ENCODE data around the gene CMC4. TPM values are rescaled to one million over a fixed set of nuclear protein-coding genes. Genes with fewer than 3 reads are reported as not detected.

The CMC4 gene
- total and polyA plus RNA-seq, 2 of the 4 experiments (the other 2 are of a cell fraction): 6.4 to 8.4 TPM

DNA sequence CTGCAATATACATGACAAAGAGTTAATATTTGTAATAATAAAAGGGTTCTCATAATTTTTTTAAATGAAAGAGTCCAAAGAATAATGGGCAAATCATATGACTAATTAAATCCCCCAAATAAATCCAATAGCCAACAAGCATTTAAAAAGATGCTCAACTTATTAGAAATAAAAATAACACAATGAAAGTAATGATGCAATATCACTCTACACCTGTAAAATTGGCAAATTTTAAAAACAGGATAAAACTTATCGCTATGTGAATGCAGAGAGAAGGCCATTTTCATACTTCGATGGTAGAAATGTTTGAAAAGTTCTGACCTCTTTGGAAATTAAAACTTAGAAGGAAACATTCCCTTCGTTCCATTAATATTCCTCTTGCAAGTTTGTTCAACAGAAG is 50.3 kb downstream of the CMC4 start:
- H3K27me3 ChIP-seq (ENCODE audit: control insufficient read depth, insufficient read depth, low read length): no peaks in the 10 kb centered on the region; the same call in 1 of the 2 replicates
- ChIA-PET POLR2A (ENCODE audit: unreplicated experiment) (no interaction called here), CTCF (no interaction called here)
- no peaks in the 10 kb centered on the region for H3K9me1 ChIP-seq (ENCODE audit: insufficient read depth, low read length)
- in situ Hi-C loops (cut with MboI; ENCODE audit: low sequenced_read_pairs) (no loop called here), dilution Hi-C loops (cut with HindIII; ENCODE audit: low sequenced_read_pairs, unreplicated experiment) (no loop called here), intact Hi-C loops (cut with micrococcal nuclease) (no loop called here)
- H3K18ac ChIP-seq (ENCODE audit: low read depth, low read length): no peak overlapping the region
- H2BK15ac ChIP-seq (ENCODE audit: low read depth, low read length): no peak overlapping the region
- no peak overlapping the region for H3K14ac ChIP-seq (replicated peaks; ENCODE audit: low read depth, low read length)
- no peak overlapping the region for H3K27ac ChIP-seq (ENCODE audit: insufficient read depth, low read length)
- no peaks in the 10 kb centered on the region for H3K36me3 ChIP-seq (ENCODE audit: control insufficient read depth, insufficient read depth, low read length)
- H3K9me3 ChIP-seq (ENCODE audit: control insufficient read depth, insufficient read depth, low read length): no peaks in the 10 kb centered on the region
- H3K4me1 ChIP-seq (ENCODE audit: control insufficient read depth, insufficient read depth, low read length): no peaks in the 10 kb centered on the region
- TF ChIP-seq MXI1 (IDR thresholded peaks at IDR 0.05; ENCODE audit: borderline replicate concordance, low read depth, low read length): no peak
- TF ChIP-seq, protein P1, sequence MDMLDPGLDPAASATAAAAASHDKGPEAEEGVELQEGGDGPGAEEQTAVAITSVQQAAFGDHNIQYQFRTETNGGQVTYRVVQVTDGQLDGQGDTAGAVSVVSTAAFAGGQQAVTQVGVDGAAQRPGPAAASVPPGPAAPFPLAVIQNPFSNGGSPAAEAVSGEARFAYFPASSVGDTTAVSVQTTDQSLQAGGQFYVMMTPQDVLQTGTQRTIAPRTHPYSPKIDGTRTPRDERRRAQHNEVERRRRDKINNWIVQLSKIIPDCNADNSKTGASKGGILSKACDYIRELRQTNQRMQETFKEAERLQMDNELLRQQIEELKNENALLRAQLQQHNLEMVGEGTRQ (IDR thresholded peaks at IDR 0.05; ENCODE audit: low read depth, low read length): no peak
- no peak for TF ChIP-seq RCOR1 (IDR thresholded peaks at IDR 0.05; ENCODE audit: insufficient replicate concordance, low read length)
- TF ChIP-seq MAZ (IDR thresholded peaks at IDR 0.05; ENCODE audit: borderline replicate concordance, low read depth, low read length): no peak
- no peak for TF ChIP-seq CHD1 (IDR thresholded peaks at IDR 0.05; ENCODE audit: low read depth, low read length)
- no peak for TF ChIP-seq SMC3 (IDR thresholded peaks at IDR 0.05; ENCODE audit: low read depth, low read length)
- TF ChIP-seq BHLHE40 (IDR thresholded peaks at IDR 0.05; ENCODE audit: low read depth, low read length): no peak
- no peak for TF ChIP-seq RAD21 (IDR thresholded peaks at IDR 0.05; ENCODE audit: low read length)
- TF ChIP-seq NFE2L2 (IDR thresholded peaks at IDR 0.05; ENCODE audit: low read depth, low read length): no peak
- no peak for TF ChIP-seq CEBPB (IDR thresholded peaks at IDR 0.05; ENCODE audit: low read depth, low read length)
- TF ChIP-seq, protein P2, sequence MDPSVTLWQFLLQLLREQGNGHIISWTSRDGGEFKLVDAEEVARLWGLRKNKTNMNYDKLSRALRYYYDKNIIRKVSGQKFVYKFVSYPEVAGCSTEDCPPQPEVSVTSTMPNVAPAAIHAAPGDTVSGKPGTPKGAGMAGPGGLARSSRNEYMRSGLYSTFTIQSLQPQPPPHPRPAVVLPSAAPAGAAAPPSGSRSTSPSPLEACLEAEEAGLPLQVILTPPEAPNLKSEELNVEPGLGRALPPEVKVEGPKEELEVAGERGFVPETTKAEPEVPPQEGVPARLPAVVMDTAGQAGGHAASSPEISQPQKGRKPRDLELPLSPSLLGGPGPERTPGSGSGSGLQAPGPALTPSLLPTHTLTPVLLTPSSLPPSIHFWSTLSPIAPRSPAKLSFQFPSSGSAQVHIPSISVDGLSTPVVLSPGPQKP (IDR thresholded peaks at IDR 0.05; ENCODE audit: borderline replicate concordance, low read depth, low read length): no peak
- no peak for TF ChIP-seq FOS (IDR thresholded peaks at IDR 0.05; ENCODE audit: low read depth, low read length)
- TF ChIP-seq RFX5 (IDR thresholded peaks at IDR 0.05; ENCODE audit: low read depth, low read length): no peak
- TF ChIP-seq POLR2A (IDR thresholded peaks at IDR 0.05; ENCODE audit: low read depth, low read length): no peak
- TF ChIP-seq MAFK (IDR thresholded peaks at IDR 0.05; ENCODE audit: low read depth, low read length): no peak
- TF ChIP-seq, protein P3, sequence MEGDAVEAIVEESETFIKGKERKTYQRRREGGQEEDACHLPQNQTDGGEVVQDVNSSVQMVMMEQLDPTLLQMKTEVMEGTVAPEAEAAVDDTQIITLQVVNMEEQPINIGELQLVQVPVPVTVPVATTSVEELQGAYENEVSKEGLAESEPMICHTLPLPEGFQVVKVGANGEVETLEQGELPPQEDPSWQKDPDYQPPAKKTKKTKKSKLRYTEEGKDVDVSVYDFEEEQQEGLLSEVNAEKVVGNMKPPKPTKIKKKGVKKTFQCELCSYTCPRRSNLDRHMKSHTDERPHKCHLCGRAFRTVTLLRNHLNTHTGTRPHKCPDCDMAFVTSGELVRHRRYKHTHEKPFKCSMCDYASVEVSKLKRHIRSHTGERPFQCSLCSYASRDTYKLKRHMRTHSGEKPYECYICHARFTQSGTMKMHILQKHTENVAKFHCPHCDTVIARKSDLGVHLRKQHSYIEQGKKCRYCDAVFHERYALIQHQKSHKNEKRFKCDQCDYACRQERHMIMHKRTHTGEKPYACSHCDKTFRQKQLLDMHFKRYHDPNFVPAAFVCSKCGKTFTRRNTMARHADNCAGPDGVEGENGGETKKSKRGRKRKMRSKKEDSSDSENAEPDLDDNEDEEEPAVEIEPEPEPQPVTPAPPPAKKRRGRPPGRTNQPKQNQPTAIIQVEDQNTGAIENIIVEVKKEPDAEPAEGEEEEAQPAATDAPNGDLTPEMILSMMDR (conservative IDR thresholded peaks at IDR 0.05; ENCODE audit: low read depth, low read length): no peak
- no peaks in the 10 kb centered on the region for H4K20me1 ChIP-seq (ENCODE audit: insufficient read depth, low read length)
- no peak overlapping the region for H2AFZ ChIP-seq (replicated peaks; ENCODE audit: low read length, poor library complexity)
- H3K4ac ChIP-seq (ENCODE audit: low read depth, low read length): no peak overlapping the region
- no peak overlapping the region for H2BK20ac ChIP-seq (ENCODE audit: low read depth, low read length)
- H2AK5ac ChIP-seq (ENCODE audit: low read depth, low read length): no peak overlapping the region
- no peak for DNase-seq
- H2BK5ac ChIP-seq (ENCODE audit: low read depth, low read length, poor library complexity, severe bottlenecking): no peak overlapping the region
- no peak overlapping the region for H2AK9ac ChIP-seq (replicated peaks; ENCODE audit: low read depth, low read length, poor library complexity)
- H3K56ac ChIP-seq (ENCODE audit: extremely low read depth, insufficient read depth, low read length): no peak overlapping the region
- H4K8ac ChIP-seq (ENCODE audit: low read depth in 2 of 2, low read length in 2 of 2): no peak overlapping the region
- no peaks in the 10 kb centered on the region for H3K79me1 ChIP-seq (ENCODE audit: low read depth in 1 of 2, low read length in 2 of 2)
- H2BK120ac ChIP-seq (ENCODE audit: low read depth, low read length): no peak overlapping the region
- ATAC-seq (ENCODE audit: low read depth): no peak
- no peak overlapping the region for H3K4me2 ChIP-seq (ENCODE audit: low read depth, low read length)
- no peak overlapping the region for H3K23ac ChIP-seq (ENCODE audit: low read depth, low read length)
- BruUV-seq (replicated peaks): no TSS peak
- no peak overlapping the region for H3K4me3 ChIP-seq (ENCODE audit: insufficient read depth, low read depth, low read length)
- WGBS, 2 experiments (ENCODE audit: extremely low coverage in 2 of 2, insufficient read length in 1 of 2): no CpG with 5 or more reads among the region's 3 CpGs
- H4K5ac ChIP-seq (ENCODE audit: low read depth, low read length): no peak overlapping the region
- no peak overlapping the region for H3K9ac ChIP-seq (ENCODE audit: low read depth, low read length)
- H4K91ac ChIP-seq (ENCODE audit: insufficient read depth, low read depth, low read length): no peak overlapping the region
